Retina (tissue), 1 donor: ENCODE data around the gene ADAD2.

ENCODE experiments used
- DNase-seq: peaks from one replicate; pipeline ENCODE4 v3.0.0-alpha.2; 2016

The ADAD2 gene

GRCh38 chr16:84177741-84178073 is 13.2 kb upstream of the ADAD2 start:
- no peak for DNase-seq

- DNase-seq: no peak
These were observed 12.7 kb upstream of the ADAD2 start for GRCh38 chr16:84178146-84178765.

- no peak for DNase-seq
These were observed 11.9 kb upstream of the ADAD2 start for GRCh38 chr16:84178892-84179611.

- DNase-seq: no peak
These were observed 11.2 kb upstream of the ADAD2 start for GRCh38 chr16:84179612-84180320.

DNA sequence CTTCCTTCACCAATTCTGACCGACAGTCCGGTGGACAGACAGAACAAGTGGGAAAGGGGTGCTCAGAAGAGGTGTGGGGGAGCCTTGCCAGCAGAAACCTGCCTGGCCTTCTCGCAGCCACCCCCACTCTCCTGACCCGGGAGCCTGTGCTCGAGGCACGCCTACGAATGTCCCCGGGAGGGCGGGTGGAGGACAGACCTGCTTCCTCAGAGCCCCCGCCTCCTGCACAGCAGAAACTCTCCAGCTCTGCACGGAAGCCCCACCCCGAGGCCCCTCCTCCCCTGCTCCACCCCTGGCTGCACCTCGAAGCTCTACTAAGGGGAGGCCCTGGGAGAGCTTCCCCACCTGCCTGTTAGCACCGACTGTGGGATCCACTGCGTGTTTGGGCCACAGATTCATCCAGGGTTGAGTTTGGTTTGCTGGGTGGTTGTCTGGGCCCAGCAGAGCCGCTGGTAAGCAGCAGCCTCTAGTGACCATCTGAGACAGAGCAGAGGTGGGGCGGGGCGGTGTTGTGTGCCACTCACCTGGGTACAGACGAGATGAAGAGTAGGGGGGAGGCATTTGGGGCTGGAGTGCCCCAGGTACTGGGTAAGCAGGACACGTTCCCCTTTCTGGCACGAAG is 10.3 kb upstream of the ADAD2 start:
- no peak for DNase-seq

- no peak for DNase-seq
These were observed 9.6 kb upstream of the ADAD2 start for GRCh38 chr16:84181144-84181915.

GRCh38 chr16:84182104-84182503 is 8.9 kb upstream of the ADAD2 start:
- no peak for DNase-seq

- DNase-seq: no peak
These were observed 8.0 kb upstream of the ADAD2 start for GRCh38 chr16:84182680-84183571.

GRCh38 chr16:84183572-84183875 is 7.4 kb upstream of the ADAD2 start:
- DNase-seq: no peak

DNA sequence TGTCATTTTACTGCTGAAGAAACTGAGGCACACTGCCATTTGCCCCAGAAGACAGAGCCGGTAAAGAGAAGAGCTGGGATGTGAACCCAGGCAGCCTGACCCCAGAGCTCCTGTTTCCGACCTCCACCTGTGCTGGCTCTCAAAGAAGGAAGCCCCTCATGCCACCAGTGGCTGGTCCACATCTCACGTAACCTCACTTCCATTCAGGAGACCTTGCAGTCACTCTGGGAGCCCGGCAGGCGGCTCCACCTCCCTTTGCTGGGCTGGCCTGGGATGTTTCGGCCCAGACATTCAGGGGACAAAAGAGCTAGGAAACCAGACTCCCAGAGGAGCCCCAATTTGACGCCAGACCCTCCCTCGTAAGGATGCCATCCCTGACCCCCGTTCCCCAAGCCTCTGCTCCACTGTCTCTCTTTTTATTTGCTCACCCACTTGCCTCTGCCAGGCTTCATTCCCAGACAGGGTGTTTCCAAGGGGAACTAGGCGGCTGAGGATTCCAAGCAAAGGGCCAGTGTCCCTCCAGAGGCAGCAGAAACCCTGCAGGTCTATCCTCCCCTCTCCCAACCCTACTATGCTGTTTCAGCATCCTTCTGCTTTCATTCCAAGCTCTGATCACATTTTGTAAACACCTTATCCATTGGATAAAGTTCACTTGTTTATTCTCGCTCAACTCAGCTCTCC is 6.9 kb upstream of the ADAD2 start:
- no peak for DNase-seq

- DNase-seq: no peak
These were observed 6.2 kb upstream of the ADAD2 start for GRCh38 chr16:84184775-84185174.

- peak; percentile 96 for DNase-seq
These were observed 4.1 kb upstream of the ADAD2 start, which contains the start of gene TAF1C for GRCh38 chr16:84186685-84187437. TAF1C (minus strand) TSS chr16:84187057; CDS start chr16:84184988, 2,069 bp downstream.

GRCh38 chr16:84191466-84191865 is 509 bp downstream of the ADAD2 start:
- no peak for DNase-seq

DNA sequence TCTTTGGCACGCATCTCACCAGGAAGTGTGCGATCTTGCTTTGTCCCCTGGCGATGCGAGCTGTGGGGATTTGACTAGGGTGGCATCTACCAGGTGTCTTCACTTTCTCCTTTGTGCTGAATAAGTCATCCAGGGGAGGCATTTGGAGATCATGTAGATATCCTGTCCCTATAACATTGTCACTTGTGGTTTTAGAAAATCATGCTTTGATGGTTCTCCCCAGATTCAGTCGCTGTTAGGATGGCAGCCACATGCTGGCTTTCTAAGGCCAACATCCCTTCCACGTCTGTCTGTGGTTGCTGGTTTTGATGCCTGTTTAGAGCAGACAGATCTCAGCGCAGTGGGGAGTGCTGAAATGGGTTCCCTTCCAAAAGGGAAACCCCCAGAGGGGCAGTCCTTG is 2.5 kb downstream of the ADAD2 start:
- no peak for DNase-seq

GRCh38 chr16:84194018-84194417 is 3.1 kb downstream of the ADAD2 start:
- no peak for DNase-seq

DNA sequence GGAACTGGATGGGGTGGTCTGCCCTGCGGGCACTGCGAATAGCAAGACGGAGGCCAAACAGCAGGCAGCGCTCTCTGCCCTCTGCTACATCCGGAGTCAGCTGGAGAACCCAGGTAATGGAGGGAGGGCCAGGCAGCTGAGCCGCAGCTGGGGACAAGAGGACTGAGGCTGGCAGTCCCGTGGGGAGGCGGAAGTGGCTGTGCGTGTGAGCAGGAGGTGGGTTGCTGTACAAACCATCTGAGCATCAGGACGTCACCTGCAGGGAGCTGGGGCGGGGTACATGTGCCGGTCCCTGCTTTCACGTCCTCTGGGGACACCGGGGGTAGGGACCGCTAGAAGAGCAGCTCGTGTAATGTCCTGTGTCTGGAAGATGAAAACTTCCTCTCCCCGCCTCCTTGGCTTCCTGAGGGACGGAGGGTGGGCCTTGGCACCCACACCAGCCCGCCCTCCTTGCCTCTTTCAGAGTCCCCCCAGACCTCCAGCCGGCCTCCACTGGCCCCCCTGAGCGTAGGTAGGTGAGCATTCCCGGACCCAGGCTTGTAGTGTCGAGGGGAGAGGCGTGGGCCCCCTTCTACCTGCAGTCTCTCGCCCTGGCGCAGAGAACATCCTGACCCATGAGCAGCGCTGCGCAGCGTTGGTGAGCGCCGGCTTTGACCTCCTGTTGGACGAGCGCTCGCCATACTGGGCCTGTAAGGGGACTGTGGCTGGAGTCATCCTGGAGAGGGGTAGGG is 3.7 kb downstream of the ADAD2 start:
- peak; percentile 66 for DNase-seq

DNA sequence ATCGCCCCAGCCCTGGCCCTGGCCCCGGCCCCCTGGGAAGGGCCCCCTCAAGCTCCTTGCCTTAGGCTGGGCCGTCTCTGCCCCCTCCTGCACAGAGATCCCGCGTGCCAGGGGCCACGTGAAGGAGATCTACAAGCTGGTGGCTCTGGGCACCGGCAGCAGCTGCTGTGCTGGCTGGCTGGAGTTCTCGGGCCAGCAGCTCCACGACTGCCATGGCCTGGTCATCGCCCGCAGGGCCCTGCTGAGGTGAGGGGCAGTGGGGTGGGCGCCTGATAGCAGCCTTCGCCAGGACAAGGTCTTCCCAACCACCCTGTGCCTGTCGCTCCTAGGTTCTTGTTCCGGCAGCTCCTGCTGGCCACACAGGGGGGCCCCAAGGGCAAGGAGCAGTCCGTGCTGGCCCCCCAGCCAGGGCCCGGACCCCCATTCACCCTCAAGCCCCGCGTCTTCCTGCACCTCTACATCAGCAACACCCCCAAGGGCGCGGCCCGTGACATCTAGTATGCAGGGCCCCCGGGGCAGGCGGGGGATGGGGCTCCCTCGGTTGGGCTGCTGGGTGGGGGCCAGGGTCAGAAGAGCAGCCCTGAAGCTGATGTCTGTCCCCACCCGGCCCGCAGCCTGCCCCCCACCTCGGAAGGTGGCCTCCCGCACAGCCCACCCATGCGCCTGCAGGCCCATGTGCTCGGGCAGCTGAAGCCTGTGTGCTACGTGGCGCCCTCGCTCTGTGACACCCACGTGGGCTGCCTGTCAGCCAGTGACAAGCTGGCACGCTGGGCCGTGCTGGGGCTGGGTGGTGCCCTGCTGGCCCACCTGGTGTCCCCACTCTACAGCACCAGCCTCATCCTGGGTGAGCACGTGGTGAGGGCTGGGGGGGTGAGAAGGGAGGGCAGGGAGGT is 4.5 kb downstream of the ADAD2 start:
- no peak for DNase-seq

- no peak for DNase-seq
These were observed 5.1 kb downstream of the ADAD2 start for GRCh38 chr16:84196101-84196500.
